OCI-LY7 (cell line): ENCODE results near the gene MYO9B.

ENCODE experiments used
- EZH2phosphoT487 ChIP-seq: fragments of 200-600 bp; sonication (generic); IDR thresholded peaks from 2 replicates; pipeline ENCODE4 v1.6.1; 2018; ENCODE audit warnings: low read depth, borderline replicate concordance, mild to moderate bottlenecking, mixed run types, antibody characterized with exemption, low read length, moderate library complexity, mixed read lengths
- TF ChIP-seq, protein P1 (sequence below): fragments of 200-600 bp; sonication (generic); conservative IDR thresholded peaks from 2 replicates; pipeline ENCODE4 v1.5.1; 2014; ENCODE audit warnings: mild to moderate bottlenecking, antibody characterized with exemption, low read length, moderate library complexity, mixed read lengths

DNA sequence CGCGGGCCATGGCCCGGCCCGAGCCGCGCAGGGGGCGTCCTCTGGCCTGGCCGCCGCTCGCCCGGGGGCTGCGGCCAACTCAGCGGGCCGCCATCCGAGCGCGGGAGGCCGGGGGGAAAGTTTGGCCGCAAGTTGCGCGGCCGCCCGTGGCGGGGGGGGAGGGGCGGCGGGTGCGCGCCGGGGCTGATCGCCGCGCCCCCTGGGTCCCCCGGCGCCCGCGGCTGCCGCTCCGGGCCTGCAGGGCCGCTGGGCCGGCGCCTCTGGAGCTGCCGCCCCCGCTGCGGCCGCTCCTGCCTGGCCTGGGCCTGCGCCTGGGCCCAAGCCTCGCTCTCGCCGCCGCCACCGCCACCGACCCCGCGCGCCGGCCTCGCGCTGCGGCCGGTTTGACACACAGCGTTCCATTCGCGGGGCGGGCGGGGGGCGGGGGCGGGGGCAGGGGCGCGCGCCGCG is 170.0 kb downstream of the MYO9B start, which contains the start of gene NR2F6:
- TF ChIP-seq, protein P1, sequence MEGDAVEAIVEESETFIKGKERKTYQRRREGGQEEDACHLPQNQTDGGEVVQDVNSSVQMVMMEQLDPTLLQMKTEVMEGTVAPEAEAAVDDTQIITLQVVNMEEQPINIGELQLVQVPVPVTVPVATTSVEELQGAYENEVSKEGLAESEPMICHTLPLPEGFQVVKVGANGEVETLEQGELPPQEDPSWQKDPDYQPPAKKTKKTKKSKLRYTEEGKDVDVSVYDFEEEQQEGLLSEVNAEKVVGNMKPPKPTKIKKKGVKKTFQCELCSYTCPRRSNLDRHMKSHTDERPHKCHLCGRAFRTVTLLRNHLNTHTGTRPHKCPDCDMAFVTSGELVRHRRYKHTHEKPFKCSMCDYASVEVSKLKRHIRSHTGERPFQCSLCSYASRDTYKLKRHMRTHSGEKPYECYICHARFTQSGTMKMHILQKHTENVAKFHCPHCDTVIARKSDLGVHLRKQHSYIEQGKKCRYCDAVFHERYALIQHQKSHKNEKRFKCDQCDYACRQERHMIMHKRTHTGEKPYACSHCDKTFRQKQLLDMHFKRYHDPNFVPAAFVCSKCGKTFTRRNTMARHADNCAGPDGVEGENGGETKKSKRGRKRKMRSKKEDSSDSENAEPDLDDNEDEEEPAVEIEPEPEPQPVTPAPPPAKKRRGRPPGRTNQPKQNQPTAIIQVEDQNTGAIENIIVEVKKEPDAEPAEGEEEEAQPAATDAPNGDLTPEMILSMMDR: no peak
- no peak for TF ChIP-seq EZH2phosphoT487
